Esophagus squamous epithelium (tissue), 4 donors: ENCODE measurements around the gene GPR26.

Source experiments
- CTCF ChIP-seq, 6 experiments: fragments of 450-650 bp in 4 of 6; fragments of 200-600 bp in 2 of 6; sonication (generic) in 2 of 6; IDR thresholded peaks; one replicate each; pipeline ENCODE4 v1.5.1; 2016 to 2019; ENCODE audit warnings: antibody characterized with exemption in 6 of 6, mild to moderate bottlenecking in 4 of 6, moderate library complexity in 4 of 6
- POLR2A ChIP-seq, 4 donors: fragments of 450-650 bp; IDR thresholded peaks; one replicate each; pipeline ENCODE4 v1.6.1; 2017; ENCODE audit warnings: antibody characterized with exemption in 4 of 4, mild to moderate bottlenecking in 4 of 4, moderate library complexity in 3 of 4

- TF ChIP-seq POLR2A (IDR thresholded peaks at IDR 0.05), result no peak
- TF ChIP-seq CTCF (IDR thresholded peaks at IDR 0.05), result no peak
Observed at GRCh38 chr10:123741711-123742110, 75.6 kb downstream of the GPR26 start.
